CD4-positive, alpha-beta T cell treated with Interleukin-17A for 4 hours (primary cell): Measurements from ENCODE around the gene CCDC39.
A peak's percentile ranks its signal among the peaks of the same experiment; 100 is the strongest.
"Not testable (repeated sequence)": the region's sequence is repeated elsewhere in the genome, so short reads cannot be mapped to it uniquely, and the experiment has no call there.

Experiments
- DNase-seq: peaks from one replicate; pipeline ENCODE4 v3.0.0-alpha.2; 2020; ENCODE audit warnings: mixed read lengths

Gene CCDC39

DNA sequence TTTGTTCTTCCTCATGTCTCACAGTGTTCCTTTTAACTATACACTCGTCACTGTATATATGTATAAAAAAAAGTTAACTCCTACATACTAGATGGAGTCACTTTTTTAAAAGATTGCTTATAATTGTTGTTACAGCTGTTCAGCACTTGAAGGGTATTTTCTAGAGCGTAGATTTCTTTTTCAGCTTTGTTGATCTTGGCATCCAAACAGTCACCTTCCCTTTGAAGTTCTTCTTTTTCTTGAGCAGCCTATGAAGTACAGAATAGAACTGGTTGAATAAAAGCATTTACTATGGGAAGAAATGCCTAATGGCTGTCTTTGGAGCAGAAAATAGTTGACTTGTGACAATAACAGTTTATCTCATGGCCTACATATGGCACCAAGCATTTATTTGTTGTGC lies 59.6 kb downstream of the CCDC39 start:
- DNase-seq: no peak

DNA sequence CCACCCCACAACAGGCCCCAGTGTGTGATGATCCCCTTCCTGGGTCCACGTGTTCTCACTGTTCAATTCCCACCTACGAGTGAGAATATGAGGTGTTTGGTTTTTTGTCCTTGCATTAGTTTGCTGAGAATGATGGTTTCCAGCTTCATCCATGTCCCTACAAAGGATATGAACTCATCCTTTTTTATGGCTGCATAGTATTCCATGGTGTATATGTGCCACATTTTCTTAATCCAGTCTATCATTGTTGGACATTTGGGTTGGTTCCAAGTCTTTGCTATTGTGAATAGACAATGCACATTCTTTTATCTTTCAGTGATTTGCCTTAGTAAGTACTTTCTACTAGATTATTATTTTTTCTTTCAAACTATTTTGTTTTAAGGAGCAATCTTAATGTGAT lies 60.7 kb downstream of the CCDC39 start:
- not testable (repeated sequence) for DNase-seq

GRCh38 chr3:180617049-180617448 lies 62.2 kb downstream of the CCDC39 start:
- DNase-seq: no peak

DNA sequence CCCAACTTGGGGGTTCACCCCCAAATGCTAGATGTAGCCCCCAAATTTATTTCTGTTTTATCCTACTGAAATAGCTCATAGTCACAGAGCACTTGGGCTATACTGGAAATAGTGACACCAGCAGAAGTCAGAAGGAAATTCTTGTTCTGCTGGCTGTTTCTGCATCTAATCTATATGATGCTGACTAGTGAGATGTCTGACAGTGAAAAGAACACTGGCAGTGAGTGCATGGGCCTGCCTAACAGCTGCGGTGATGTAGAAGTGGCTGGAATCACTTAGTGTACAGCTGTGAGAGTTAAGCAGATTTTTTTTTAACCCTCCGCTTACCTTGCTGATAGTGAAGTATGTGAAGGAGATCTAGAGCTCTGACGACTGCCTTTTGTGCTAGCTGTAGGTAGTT lies 63.3 kb downstream of the CCDC39 start:
- no peak for DNase-seq

DNA sequence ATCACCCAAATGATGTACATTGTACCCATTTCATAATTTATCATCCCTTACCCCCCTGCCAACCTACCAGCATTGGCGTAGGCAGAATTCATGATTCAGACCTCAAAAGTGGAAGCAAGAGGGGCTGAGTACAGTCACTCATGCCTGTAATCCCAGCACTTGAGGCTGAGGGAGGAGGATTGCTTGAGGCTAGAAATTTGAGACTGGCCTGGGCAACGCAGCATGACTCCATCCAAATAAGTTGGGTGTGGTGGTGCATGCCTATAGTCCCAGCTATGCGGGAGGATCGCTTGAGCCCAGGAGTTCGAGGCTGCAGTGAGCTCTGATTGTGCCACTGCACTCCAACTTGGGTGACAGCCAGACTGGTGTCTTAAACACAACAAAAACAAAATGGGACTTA lies 66.9 kb downstream of the CCDC39 start:
- DNase-seq: no peak

GRCh38 chr3:180611006-180611405 lies 68.3 kb downstream of the CCDC39 start:
- DNase-seq: no peak

DNA sequence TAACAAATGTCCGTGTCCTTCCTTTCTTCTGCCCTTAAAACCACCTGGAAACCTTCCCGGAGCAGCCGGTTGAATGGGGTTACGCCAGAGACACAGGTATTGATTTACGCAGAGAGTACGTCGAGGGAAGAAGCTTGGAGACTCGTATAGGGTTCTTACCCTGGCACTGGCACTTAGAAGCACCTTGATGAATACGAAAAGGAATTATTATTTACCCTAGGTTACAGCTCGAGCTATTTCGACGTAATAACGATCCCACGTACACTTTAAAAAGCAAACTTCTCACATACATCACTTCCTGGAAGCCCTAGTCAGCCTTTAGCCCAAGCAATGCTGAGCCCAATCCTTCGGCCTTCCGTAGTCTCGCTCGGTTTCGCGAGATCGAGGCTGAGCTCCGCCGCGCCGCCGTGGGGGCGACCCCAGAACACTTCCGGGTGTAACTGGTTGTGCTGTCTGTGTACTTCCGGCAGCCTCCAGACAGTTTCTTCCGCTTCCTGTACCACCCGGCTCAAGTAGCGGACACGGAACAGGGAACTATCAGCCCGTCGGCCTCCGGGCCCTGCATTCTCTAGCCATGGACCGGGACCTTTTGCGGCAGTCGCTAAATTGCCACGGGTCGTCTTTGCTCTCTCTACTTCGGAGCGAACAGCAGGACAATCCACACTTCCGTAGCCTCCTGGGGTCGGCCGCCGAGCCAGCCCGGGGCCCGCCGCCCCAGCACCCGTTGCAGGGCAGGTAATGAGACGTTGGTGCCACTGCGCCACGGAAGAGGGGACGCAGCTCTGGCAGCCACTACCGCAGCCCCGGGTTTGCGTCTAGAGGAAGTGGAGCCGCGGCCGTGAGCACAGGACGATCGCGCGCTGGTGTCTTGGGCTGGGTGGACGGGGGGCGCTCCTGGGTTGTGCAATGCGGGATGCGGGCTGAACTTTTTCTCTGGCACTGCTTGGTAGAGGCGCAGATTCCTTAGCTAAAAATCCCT lies 77.3 kb downstream of the CCDC39 start, which contains the start of gene TTC14:
Gene TTC14, plus strand, starts transcription at position 476 of the 979 bp plus-strand sequence. Its CDS starts 99 bp downstream, at position 575.
- peak; percentile 93 for DNase-seq

GRCh38 chr3:180600473-180600872 lies 78.8 kb downstream of the CCDC39 start:
- no peak for DNase-seq

- DNase-seq: no peak
Observed at GRCh38 chr3:180595559-180595935, 83.7 kb downstream of the CCDC39 start.

DNA sequence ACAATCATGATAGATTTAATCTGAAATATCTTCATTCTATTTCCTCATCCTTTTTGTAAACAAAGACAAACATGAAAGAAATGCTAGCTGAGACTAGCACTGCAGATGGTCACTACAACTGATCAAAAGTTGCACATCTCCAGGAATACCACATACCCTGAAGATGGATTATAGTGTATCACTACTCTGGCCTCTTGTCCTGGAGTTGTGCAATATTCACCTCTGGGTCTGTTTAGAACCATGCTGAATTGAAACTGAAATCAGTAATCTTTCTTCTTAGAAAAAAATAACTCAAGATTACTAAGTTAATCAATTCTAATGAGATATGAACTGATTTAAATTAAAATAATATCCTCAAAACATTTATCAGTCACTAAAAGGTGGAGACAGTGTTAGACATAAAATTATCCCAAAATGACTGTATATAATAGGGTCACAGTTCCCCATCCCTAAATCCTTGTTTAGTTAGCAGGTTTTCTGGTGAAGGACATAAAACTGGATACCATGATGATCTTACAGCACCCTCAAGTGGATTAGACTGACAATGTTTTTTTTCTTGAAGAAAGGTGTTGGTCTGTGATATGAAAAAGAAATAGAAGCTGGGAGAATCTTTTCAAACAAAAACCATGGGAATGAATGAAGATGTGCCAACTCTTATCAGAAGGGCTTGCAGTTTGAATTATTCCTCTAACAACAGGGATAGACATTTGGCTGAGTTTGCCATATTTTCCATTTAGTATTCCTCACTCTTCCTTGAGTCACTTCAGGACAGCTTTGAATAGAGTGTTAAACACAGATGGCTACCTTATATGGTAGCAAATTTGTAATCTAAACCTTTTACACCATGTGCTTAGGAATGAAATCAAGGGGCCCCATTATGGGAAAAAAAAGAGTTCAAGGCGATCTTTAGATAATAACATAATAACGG lies 84.4 kb downstream of the CCDC39 start:
- no peak for DNase-seq

DNA sequence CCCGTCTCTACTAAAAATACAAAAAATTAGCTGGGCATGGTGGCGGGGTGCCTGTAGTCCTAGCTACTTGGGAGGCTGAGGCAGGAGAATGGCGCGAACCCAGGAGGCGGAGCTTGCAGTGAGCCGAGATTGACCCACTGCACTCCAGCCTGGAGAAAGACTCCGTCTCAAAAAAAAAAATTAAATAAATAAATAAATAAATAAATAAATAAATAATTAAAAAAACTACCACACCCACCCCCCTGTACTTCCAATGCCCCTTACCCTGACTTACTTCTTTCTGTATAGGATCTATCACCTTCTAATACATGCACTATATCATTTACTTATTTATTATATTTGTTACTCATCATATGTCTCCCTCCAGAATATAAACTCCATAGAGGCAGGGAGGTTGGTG lies 85.7 kb downstream of the CCDC39 start:
- not testable (repeated sequence) for DNase-seq

DNA sequence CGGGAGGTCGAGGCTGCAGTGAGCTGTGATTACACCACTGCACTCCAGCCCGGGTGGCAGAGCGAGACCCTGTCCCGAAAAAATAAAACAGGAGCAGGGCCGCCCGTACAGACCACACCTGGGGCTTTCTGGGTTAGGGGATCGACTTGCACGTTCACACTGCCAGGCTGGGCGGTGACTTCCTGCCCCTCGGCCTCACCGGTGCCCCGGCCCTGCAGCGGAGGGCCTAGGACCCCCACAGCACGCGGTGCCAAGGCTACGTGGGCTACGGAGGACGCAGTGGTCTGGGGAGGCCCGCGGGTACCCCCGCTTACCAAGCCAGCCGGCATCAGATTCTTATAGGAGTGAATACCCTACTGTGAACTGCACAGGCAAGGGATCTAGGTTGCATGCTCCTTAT lies 88.9 kb downstream of the CCDC39 start:
- DNase-seq: no peak

- DNase-seq: no peak
Observed at GRCh38 chr3:180580934-180581333, 98.4 kb downstream of the CCDC39 start.

DNA sequence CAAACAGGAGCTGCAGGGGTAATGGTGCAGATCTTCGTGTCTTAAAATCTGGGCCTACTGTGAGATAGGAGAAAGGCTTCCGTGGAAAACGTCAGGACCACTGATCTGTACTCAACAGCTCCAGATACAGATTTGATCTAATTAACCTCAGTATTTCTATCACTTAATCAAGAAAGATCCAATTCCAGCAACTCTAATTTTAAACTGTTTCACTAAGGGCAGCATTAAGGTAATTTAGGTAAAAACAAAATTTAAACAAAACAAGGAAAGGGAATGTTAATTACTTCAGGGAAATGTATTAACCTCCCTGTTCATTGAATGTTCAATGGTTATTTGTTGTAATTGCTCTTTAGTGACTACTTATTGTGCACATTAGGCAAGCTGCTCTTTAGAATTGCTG lies 103.7 kb downstream of the CCDC39 start:
- no peak for DNase-seq

GRCh38 chr3:180571831-180572598 lies 107.3 kb downstream of the CCDC39 start:
- DNase-seq: no peak

DNA sequence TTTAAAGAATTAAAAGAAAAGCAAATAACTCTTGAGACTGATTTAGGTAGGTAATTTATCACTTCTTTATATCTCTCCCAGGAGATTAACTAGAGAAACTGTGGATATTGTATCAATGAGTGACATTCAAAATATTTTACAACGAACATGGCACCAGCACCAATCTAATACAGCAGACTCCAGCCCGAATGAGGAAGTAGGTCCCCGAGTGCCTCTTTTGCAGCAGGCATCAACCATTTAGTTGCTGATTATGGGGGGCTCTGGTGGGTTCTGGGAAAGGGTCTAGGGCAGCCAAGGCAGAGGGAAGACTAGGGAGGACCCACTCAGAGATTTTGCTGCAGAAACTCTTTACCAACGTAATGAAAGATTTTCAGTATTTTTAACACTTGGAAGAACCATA lies 109.1 kb downstream of the CCDC39 start:
- no peak for DNase-seq

DNA sequence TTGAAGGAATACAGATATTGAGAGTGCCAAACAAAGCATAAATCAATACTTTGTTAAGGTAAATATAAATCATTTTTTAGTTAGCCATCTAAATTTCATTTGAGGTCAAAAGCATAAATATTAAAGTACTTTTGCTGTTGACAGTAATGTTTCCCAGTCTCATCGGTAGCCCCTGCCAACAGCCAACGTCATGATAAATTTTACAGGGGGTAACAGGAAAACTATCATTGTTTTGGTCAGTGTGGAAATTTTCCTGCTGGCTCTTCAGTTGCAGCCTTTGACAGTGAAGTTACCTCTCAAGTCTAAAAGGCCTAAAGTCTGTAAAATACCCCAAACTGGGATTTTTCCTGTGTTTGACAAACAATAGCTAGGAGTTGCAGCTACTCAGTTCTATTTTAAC lies 114.6 kb downstream of the CCDC39 start:
- no peak for DNase-seq
